HG03045 (cell line): Measurements from ENCODE around the gene UBN2.
"Not testable (repeated sequence)": the region's sequence is repeated elsewhere in the genome, so short reads cannot be mapped to it uniquely, and the experiment has no call there.

Experiments
- ATAC-seq: cut with Tn5 transposase; IDR thresholded peaks from one replicate; pipeline ENCODE4 v1.9.1; 2021; ENCODE audit warnings: mild to moderate bottlenecking, moderate library complexity; ENCODE audit not compliant: unreplicated experiment

Gene UBN2

DNA sequence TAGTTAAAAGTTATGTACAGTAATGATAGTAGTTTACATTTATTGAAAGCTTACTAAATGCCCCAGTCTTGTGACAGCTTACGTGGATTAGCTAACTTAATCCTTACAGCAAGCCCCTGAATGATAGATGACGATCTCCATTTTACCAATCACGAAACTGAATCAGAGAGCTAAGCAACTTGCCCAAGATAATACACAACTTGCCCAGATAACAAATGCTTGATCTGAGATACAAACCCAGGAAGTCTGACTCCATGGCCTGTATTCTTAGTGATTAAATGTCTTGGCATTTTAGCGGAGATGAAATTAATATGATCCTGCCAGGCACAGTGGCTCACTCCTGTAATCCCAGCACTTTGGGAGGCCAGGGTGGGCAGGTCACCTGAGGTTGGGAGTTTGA lies 63.2 kb downstream of the UBN2 start:
- ATAC-seq, result no peak

DNA sequence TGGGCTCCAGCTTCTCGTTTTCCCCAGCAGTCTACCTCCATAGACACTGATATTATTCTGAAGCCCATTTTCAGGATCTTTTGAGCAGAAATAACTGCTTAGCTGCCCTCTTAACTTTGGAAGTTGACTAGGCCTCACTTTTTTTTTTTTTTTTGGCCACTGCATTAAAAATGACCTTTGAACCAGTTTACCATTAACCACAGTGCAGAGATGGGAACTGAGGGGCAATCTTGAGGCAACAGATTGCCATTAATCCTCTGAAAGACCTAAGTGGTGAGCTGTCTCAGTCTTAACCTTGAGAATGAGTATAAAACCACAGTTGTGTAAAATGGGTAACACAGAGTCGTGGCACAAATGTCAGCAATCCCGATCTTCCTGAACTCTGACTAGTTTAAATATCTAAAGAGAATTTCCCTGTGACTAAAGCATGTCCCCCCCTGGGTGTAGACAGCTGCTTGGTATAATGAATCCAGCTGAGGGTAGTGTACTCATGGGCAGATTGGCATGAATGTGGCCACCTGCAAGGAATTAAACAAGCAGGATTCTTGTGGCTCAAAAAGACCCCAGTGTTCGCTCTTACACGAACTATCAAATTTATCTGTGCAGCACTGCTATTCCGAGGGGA lies 64.0 kb downstream of the UBN2 start:
- no peak for ATAC-seq

DNA sequence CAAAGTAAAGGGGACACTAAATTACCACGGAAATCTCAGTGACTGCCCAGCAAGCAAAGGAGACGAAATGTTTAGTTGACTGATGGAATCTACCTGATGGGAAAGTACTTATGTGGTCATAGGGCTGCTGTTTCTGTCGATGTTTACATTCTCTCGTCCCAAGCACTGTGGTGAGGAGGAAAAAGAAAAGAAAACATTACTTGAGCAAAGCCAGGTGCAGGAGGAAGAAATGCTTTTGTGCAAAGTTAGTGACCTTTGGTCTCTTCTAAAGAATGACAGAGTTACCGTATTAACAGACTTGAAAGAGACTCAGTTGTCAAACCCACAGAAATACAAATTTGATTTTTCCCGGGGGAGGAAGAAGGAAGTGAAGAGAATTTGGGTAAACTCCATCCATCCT lies 66.8 kb downstream of the UBN2 start:
- no peak for ATAC-seq

DNA sequence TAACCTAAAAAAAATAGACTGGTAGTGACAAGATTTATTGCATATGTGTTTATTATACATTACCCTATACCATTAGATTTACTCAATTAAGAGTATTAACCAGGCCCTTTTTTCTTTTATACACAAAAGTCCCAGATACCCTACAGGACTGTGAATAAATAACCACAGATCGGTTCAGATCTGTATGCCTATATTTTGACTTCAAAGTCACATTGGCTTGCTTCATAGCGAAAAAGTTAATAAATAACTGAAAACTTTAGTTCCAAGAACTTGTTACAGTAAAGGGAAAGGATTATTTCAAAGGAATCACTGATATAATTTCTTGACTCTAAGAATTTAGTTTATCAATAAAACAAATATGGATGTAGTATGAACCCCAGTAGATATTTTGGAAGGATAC lies 68.3 kb downstream of the UBN2 start:
- ATAC-seq, result no peak

DNA sequence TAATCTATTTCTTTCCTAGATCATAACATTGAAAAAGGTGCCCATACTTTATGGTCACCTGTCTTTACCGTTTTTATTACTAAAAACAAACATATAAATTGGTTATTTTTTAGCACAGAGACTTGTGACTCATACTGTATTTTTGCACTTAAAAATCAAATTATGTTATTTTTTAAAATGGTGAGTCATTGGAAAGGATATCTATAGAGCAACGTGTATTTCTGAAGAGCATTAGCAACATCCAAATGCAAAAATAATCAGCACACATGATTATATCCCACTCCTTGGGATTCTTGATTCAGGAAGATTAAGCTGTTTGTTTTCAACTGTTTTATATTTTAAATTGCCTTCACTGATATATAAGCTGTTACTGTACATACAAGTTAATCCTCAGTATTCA lies 69.4 kb downstream of the UBN2 start:
- ATAC-seq, result no peak

DNA sequence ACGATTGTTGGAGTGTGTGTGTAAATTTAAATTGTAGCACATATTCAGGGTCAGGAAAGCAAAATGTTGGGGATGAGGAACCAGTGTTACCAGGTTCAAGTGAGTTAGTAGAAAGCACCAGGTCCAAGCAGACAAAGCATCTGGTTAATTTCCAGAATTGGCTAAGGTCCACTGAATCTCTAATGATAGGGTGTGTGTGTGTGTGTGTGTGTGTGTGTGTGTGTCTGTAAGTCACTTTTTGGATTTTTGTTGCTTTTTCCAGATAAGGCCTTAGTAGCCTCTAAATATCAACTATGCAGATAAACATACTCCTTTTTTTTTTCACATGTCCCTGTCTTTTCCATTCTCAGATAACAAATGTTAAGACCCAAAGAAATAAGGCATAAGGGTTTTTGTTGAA lies 73.5 kb downstream of the UBN2 start:
- ATAC-seq, result no peak

DNA sequence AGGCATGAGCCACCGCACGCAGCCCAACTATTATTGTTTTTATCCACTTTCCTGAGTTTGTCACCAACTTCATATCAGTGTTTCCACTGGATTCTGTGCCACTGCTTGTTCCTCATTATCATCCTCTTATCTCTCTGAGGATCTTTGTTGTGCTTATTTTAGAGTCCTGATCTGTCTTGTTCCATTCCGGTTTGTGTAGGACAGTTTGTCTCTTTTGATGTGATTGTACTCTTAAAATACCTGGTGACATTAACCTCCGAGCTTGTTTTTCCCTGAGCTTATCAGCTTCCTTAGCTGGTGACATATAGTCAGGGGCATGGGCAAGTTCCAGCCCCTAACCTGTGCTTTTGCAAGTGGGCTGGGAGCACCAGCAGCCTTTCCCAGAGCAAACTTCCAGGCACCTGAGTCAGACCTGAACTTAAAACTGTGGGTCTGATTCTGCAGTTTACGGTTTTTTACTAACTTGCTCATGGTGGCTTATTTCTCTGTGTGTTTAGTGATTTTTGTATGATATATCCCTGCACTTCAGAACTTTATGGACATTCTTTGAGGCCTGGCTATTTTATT lies 87.0 kb downstream of the UBN2 start:
- ATAC-seq, result no peak

DNA sequence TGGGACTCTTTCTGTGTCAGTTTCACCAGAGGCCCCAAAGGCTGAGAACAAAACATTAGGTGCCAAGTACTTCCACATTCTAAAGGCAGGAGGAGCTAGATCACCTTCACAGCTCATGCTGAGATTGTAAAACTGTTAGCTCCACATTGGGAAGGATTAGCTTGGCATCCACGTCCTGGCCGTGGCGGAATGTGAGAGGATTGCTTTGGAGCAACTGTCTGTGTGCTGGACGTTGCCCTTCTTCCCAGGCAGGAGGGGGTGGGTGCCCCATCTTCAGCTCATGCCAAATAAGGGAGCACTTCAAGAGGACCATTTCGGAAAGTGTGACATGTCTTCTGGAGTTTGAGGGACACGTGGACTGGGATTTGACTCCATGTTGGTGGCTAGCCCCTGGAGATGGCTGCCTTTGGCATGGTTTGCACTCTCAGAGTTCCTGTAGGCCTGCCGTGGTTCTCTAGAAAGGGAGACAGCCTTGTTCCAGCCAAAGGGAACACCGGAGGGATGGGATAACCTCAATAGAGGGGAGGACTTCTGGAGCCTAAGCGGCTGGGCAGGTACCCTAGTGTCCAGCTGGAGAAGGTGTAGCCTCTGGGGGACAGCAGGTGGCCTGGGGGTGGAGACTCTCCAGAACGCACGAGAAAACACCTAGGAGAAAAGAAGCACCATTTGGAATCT lies 90.2 kb downstream of the UBN2 start:
- ATAC-seq, result no peak

DNA sequence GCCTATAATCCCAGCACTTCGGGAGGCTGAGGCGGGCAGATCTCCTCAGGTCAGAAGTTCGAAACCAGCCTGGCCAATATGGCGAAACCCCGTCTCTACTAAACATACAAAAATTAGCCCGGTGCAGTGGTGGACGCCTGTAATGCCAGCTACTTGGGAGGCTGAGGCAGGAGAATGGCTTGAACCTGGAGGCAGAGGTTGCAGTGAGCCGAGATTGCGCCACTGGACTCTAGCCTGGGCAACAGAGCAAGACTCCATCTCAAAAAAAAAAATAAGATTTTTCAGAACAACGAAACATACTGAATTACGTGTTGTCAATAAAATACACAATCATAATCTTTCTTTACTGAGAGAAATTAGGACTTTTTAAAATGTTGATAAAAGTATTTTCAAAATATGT lies 93.7 kb downstream of the UBN2 start:
- not testable (repeated sequence) for ATAC-seq

DNA sequence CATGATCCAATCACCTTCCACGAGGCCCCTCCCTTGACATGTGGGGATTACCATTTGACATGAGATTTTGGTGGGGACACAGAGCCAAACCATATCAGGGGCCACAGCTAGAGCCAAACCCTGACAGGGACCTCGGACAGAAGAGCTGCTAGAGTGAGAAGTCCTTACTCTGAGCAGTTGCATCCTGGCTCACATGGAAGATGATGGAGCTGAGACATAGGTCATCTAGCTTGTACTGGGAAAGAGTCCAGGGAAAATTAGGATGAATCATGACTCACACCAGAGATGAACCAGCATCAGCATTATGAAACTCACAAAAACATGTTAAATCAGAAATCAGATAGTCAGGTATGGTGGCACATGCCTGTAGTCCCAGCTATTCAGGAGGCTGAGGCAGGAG lies 97.3 kb downstream of the UBN2 start:
- ATAC-seq, result no peak

DNA sequence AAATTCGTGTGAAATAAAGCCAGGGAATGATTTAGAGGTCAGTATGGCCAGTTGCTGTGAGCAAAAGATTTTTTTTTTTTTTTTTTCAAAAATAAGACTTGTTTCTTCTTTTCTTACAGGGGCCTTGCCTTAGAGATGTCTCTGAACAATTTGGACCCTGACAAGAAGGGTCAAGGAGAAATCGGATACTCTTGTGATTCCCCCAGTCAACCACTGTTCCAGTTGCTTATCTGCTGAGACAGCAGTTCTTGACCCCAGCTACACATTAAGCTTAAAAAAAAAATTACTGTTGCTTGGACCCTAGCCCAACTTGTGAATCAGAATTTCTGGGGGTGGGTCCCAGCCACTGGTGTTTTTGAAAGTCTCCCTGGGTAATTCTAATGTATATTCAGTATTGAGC lies 98.1 kb downstream of the UBN2 start:
- no peak for ATAC-seq

DNA sequence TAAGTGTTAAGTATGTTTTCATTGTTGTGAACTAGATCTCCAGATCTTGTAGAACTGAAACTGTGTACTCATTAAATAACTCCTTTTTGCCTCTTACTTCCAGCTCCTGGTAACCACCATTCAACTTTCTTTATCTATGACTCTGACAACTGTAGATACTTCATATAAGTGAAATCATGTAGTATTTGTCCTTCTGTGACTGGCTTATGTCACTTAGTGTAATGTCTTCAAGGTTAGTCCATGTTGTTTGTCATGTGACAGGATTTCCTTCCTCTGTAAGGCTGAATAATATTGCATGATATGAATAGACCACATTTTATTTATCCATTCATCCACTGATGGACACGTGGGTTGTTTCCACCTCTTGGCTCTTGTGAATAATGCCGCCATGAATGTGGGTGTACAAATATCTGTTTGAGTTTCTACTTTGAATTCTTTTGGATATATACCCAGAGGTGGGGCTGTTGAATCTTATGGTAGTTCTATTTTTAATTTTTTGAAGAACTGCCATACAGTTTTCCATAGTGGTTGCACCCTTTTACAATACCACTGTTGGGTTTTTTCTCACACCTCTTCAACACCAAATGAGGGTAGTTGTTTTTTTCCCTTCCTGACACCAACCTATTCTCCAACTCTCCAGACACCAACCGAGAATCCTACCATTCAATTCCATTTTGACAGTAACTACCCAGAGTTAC lies 99.4 kb downstream of the UBN2 start:
- ATAC-seq, result no peak

DNA sequence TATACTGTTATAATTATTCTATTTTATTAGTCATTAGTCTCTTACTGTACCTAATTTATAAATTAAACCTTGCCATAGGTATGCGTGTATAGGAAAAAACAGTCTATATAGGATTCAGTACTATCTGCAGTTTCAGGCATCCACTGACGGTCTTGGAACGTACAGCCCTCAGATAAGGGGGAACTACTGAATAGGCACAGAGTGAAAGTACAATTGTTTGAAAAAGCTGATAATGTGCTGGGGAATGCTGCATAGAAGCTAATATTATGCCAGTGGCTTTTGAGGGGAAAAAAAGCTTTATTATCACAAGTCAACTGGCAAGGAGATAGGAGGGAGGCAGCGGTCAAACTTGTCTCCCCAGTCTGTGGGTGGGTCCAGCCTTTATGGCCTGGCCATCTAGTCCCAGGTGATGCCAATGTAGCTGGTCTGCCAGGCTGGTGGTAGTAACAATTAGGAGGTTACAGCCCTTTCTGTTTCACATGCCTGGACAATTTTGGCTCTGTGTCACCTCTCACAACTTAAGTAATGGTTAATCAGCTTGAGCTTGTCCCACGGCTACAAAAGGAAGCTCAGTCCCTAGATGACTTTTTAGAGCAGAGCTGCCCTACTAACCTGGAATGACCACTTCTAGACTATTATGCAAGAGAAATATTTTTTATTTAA lies 101.8 kb downstream of the UBN2 start:
- no peak for ATAC-seq

DNA sequence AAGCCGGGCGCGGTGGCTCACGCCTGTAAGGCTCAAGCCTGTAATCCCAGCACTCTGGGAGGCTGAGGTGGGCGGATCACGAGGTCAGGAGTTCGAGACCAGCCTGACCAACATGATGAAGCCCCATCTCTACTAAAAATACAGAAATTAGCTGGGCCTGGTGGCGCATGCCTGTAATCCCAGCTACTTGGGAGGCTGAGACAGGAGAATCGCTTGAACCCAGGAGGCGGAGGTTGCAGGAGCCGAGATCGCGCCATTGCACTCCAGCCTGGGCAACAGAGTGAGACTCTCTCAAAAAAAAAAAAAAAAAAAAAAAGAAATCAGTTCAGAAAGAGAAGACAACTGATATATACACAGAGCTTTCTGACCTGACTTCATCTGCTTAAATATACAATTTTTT lies 102.4 kb downstream of the UBN2 start:
- not testable (repeated sequence) for ATAC-seq

DNA sequence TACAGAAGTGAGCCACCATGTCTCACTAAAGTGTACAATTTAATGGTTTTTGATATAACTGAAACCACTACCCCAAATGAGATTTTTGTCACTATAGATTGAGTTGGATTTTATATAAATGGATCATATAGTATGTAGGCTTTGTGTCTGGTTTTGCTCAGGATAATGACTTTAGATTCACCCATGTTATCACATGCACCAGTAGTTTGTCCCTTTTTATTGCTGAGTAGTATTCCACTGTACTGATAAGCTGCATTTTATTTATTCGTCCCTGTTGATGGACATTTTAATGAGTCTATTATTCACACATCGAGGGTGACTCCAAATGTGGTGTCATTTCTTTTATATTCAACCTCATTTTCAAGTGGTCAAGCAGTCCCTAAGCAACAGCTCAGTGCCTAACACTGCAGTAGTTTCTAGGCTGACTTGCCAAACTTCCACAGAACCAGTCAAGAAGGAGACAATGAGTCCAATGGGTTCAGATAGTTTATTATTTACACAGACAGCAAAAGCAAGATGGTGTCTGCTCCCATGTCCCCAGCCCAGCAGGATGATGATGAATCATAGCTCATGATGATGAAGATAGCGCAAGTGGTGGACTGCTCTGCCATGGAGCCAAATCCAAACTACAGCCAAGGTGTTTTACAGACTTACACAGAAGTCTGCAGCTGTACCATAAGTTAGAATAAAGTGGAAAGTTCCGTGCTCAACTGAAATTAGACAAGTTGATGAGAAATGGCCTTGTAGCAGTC lies 103.5 kb downstream of the UBN2 start:
- no peak for ATAC-seq

DNA sequence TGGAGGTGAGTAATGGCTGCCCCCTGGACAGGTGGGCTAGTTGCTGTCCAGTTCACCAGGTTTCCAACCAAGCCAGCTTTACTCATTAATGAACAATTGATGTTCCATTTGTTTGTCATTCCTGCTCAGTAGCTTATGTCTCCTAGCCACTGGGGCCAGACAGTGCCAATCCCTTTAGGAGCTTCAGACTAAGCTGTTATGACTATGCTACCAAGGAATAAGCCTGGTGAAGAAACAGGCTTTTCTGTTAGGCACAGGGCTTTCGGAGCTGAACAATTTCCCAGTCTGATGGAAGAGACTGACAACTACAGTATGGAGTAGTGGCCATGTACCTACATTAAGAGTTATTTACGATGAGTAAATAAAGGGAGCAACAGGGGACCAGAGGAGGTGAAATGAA lies 108.0 kb downstream of the UBN2 start:
- no peak for ATAC-seq

DNA sequence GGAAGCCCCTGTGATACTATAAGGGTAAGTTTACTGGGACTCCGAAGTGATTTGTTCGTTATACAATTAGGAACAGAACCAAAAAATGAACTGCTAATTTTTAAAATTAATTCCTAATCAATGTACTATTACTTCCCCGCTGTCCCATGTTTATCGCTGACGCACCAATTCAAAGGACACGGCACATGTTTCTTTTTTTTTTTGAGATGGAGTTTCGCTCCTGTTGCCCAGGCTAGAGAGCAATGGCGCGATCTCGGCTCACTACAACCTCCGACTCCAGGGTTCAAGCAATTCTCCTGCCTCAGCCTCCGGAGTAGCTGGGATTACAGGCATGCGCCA lies 108.6 kb downstream of the UBN2 start:
- ATAC-seq, result no peak

DNA sequence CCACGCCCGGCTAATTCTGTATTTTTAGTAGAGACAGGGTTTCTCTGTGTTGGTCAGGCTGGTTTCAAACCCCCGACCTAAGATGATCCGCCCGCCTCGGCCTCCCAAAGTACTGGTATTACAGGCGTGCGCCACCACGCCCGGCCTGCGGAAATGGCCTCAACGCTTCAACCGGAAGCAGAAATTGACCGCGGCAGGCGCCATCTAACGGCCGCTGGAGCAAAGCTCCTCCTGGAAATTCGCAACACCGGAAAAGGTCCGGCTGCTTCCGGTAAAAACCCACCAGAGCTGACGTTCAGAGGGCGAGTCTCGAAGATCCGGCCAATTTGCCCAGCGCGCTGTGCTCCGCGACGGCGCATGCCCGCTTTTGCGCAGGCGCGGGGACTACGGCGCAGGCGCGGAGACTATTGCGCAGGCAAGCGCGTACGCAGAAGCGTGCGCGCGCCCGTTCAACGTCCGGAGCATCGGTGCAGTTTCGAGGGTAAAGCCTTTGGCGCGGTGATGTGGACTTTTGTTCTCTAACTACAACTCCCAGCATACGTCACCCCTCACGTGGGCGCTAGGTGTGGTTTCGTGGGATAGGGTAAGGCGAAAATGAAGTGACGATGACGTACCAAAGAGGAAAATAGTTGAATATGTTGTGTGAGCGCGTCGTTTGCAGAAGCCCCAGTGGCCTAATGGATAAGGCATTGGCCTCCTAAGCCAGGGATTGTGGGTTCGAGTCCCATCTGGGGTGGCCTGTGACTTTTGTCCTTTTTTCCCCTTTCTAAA lies 109.2 kb downstream of the UBN2 start:
- ATAC-seq, result peak; percentile 82

DNA sequence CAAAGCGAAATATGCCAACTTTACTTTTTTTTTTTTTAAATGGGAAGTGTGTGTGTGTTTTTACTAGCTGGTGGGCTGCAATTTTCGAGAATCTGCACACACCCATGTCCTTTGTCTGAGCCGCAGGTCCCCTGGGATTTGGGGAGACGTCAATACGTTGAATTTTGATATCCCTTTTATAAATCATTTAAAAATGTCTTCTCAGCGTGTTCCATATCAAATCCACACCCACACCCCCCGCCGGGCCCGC lies 109.7 kb downstream of the UBN2 start:
- ATAC-seq, result no peak

DNA sequence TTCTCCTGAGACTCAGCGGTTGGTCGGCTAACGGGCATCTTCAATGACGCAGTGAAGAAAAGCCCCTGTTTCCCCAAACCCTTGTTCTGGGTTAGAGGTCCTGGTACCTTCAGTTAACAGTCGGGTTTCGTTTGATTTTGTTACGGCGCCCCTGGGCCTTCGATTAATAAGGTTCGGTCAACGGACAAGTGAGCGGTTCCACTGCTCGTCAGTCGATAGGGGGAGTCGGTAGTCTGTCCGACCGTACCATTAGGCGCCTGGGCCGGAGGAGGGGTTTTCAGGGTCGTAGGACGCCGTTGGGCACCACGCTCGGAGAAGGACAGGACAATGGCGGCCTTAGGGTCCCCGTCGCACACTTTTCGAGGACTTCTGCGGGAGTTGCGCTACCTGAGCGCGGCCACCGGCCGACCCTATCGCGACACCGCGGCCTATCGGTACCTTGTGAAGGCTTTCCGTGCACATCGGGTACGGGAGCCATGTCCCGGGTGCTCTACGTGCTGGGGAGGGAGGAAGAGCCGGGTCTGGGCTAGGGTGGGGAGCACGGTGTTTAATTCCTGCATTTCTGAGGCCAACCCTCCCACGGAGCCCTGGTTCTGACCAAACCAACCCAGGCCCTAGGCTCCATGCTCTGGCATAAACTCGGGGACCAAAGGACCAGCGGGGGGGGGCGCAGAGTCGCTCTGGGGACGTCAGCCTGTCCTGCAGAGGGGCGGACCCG lies 110.2 kb downstream of the UBN2 start, which contains the start of gene FMC1:
Gene FMC1 (plus strand): TSS at position 280 of the 718 bp plus-strand sequence. CDS start 48 bp downstream, at position 328.
- ATAC-seq, result peak; percentile 55
